Measurements from ENCODE around the gene KRTAP20-1. TPM values are rescaled to one million over a fixed set of nuclear protein-coding genes. Genes with fewer than 3 reads are reported as not detected.

The KRTAP20-1 gene
- total RNA-seq, 1 experiment from 2014 or later = not detected

- Histone ChIP-seq H3K56ac (ENCODE audit: insufficient read length, low read depth, low read length) (no peak overlapping the region), H3K14ac (ENCODE audit: insufficient read depth, low read length) (no peak overlapping the region)
- H3K9me3 Mint-ChIP-seq = peaks cover 11 to 32% of the 10 kb centered on the region in 2 experiments
Observed at GRCh38 chr21:30620080-30620479, 3.9 kb downstream of the KRTAP20-1 start.

More at GRCh38 chr21:30620080-30620479, 3.9 kb downstream of the KRTAP20-1 start:
- Histone ChIP-seq H2BK12ac (ENCODE audit: insufficient read length, low read depth, low read length) (no peak overlapping the region), H3K79me1 (ENCODE audit: insufficient read depth, low read depth, low read length, poor library complexity, severe bottlenecking) (no peaks in the 10 kb centered on the region), H2AK5ac (ENCODE audit: insufficient read length, low read length) (no peak overlapping the region), H3K27ac (ENCODE audit: insufficient read length, low read depth, low read length) (no peak overlapping the region), H3K23ac (ENCODE audit: insufficient read length, low read depth, low read length) (no peak overlapping the region), H2AFZ (ENCODE audit: low read length) (no peak overlapping the region), H4K8ac (replicated peaks; ENCODE audit: insufficient read length, low read depth, low read length) (no peak overlapping the region), H4K20me1 (ENCODE audit: control insufficient read depth, insufficient read depth, insufficient read length) (no peaks in the 10 kb centered on the region), H3K18ac (ENCODE audit: insufficient read length, low read depth, low read length) (no peak overlapping the region), H4K5ac (ENCODE audit: insufficient read length, low read depth, low read length) (no peak overlapping the region), H3K79me2 (ENCODE audit: insufficient read depth, low read length) (no peaks in the 10 kb centered on the region), H4K91ac (ENCODE audit: insufficient read length, low read depth, low read length) (no peak overlapping the region), H3K4ac (ENCODE audit: low read depth, low read length) (no peak overlapping the region), H3T11ph (ENCODE audit: low read length) (no peak overlapping the region), H2BK20ac (ENCODE audit: low read depth, low read length, poor library complexity, severe bottlenecking) (no peak overlapping the region), H2BK120ac (ENCODE audit: low read depth, low read length, poor library complexity, severe bottlenecking) (no peak overlapping the region), H3K9me3 (ENCODE audit: control insufficient read depth, low read depth, low read length) (no peaks in the 10 kb centered on the region), H3K9ac (ENCODE audit: extremely low read depth, insufficient read length, low read length) (no peak overlapping the region), H3K27me3 (ENCODE audit: insufficient read depth, low read length) (no peaks in the 10 kb centered on the region), H2BK5ac (ENCODE audit: insufficient read length, low read length) (no peak overlapping the region), H3K4me2 (ENCODE audit: insufficient read depth, insufficient read length, low read length) (no peak overlapping the region), H3K4me1 (ENCODE audit: insufficient read depth, low read length) (no peaks in the 10 kb centered on the region), H3K23me2 (ENCODE audit: insufficient read length, low read depth, low read length, poor library complexity, severe bottlenecking) (no peaks in the 10 kb centered on the region), H2BK15ac (ENCODE audit: low read depth, low read length) (no peak overlapping the region)
- DNase-seq = no peak
- TF ChIP-seq CTCF (conservative IDR thresholded peaks at IDR 0.05) = no peak
- Mint-ChIP-seq H3K4me1 (no peaks in the 10 kb centered on the region), H3K4me3 (no peak overlapping the region), H3K27me3 (ENCODE audit: low read depth) (peaks cover 1% of the 10 kb centered on the region), H3K36me3 (ENCODE audit: insufficient read depth in 1 of 3, low read depth in 3 of 3) (peaks cover 6 to 25% (median 9%) of the 10 kb centered on the region in 3 experiments), H3K27ac (no peak overlapping the region)

Measured in H9 (cell line).